Keratinocyte (primary cell): ENCODE measurements around the gene SCFD1.

Experiments
- EZH2 ChIP-seq: IDR thresholded peaks from one replicate; pipeline ENCODE4 v1.6.1; 2012; ENCODE audit warnings: inconsistent platforms, mild to moderate bottlenecking, low read length, moderate library complexity
- TF ChIP-seq, protein P1 (sequence below), 3 experiments: IDR thresholded peaks in 1 of 3; conservative IDR thresholded peaks in 1 of 3; optimal IDR thresholded peaks in 1 of 3; 2 replicates in 2 of 3; 3 replicates in 1 of 3; pipeline versions ENCODE3 to v1.5.1; 2011; ENCODE audit warnings: low read length in 3 of 3, mild to moderate bottlenecking in 3 of 3, moderate library complexity in 2 of 3, control low read depth in 1 of 3, inconsistent platforms in 1 of 3; ENCODE audit not compliant: insufficient read depth in 2 of 3; ENCODE audit errors: extremely low read depth in 1 of 3

DNA sequence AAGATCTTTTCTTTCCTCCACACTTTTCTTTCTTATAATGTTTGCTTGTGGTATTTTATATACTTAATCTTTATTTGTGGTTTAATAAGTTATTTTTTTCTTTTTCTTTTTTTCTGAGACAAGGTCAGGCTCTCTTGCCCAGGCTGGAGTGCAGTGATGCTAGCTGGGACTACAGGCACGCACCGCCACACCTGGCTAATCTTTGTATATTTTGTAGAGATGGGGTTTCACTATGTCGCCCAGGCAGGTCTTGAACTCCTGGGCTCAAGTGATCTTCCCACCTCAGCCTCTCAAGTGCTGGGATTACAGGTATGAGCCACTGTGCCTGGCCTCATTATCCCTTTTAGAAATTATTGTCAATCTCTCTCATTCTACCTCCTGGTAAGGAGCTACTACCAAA, 87.1 kb downstream of the SCFD1 start:
- TF ChIP-seq, protein P1, sequence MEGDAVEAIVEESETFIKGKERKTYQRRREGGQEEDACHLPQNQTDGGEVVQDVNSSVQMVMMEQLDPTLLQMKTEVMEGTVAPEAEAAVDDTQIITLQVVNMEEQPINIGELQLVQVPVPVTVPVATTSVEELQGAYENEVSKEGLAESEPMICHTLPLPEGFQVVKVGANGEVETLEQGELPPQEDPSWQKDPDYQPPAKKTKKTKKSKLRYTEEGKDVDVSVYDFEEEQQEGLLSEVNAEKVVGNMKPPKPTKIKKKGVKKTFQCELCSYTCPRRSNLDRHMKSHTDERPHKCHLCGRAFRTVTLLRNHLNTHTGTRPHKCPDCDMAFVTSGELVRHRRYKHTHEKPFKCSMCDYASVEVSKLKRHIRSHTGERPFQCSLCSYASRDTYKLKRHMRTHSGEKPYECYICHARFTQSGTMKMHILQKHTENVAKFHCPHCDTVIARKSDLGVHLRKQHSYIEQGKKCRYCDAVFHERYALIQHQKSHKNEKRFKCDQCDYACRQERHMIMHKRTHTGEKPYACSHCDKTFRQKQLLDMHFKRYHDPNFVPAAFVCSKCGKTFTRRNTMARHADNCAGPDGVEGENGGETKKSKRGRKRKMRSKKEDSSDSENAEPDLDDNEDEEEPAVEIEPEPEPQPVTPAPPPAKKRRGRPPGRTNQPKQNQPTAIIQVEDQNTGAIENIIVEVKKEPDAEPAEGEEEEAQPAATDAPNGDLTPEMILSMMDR (optimal IDR thresholded peaks at IDR 0.05 in 1 of 3, IDR thresholded peaks at IDR 0.05 in 1 of 3, conservative IDR thresholded peaks at IDR 0.05 in 1 of 3; ENCODE audit: extremely low read depth in 1 of 3, insufficient read depth in 2 of 3, low read length in 3 of 3), result no peak
- TF ChIP-seq EZH2, result no peak
